ENCODE data around the gene LSM14A. TPM values are rescaled to one million over a fixed set of nuclear protein-coding genes. Genes with fewer than 3 reads are reported as not detected.

LSM14A gene
- total and polyA plus RNA-seq, 9 of the 15 experiments (the other 6 are each of a cell fraction or from before 2014, with no cell fraction given) = 19.5 to 150 (median 95.1) TPM

- peak; percentile 15; the same call in 1 of the 2 replicates for TF ChIP-seq MGA (IDR thresholded peaks at IDR 0.05)
- TF ChIP-seq ELK3 (CRISPR knock-in tag; IDR thresholded peaks at IDR 0.05) = no peak
- no peak for TF ChIP-seq POLR3G (IDR thresholded peaks at IDR 0.05; ENCODE audit: extremely low read depth, insufficient read length, insufficient replicate concordance)
- TF ChIP-seq TRIM25 (IDR thresholded peaks at IDR 0.05; ENCODE audit: borderline replicate concordance) = no peak
- no peak for TF ChIP-seq HMGN3 (IDR thresholded peaks at IDR 0.05; ENCODE audit: borderline replicate concordance, extremely low read depth, insufficient read length, low read depth, low read length)
- TF ChIP-seq JUNB (CRISPR knock-in tag; conservative IDR thresholded peaks at IDR 0.05) = no peak
- no peak for TF ChIP-seq POLR2B (IDR thresholded peaks at IDR 0.05; ENCODE audit: low read depth, partially characterized antibody)
Measured at GRCh38 chr19:34269968-34270621, 97.8 kb downstream of the LSM14A start (continued).

Data from K562 (cell line).